Measurements from ENCODE around the gene H2BK1.

H2BK1 gene

DNA sequence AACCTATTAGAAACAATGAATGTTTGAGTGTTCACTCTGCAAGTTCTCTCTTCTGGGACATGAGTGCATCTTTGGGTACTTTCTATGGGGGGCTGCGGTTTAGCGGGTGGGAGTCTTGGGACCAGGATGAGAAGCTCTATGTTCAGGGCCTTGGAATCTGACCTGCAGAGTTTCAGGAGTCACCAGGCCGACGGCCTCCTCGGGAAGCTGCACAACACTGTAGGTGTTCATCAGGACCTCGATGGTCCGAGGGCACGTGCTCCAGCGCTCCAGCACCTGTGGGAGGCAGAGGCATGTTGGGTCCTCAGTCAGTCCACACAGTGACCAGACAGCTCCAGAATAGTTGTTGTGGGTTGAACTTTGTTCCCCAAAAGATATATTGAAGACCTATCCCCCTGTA is 33.9 kb downstream of the H2BK1 start:
- H3K27ac ChIP-seq = no peak overlapping the region
- TF ChIP-seq ZFX (IDR thresholded peaks at IDR 0.05; ENCODE audit: borderline replicate concordance) = no peak
- TF ChIP-seq, protein P1, sequence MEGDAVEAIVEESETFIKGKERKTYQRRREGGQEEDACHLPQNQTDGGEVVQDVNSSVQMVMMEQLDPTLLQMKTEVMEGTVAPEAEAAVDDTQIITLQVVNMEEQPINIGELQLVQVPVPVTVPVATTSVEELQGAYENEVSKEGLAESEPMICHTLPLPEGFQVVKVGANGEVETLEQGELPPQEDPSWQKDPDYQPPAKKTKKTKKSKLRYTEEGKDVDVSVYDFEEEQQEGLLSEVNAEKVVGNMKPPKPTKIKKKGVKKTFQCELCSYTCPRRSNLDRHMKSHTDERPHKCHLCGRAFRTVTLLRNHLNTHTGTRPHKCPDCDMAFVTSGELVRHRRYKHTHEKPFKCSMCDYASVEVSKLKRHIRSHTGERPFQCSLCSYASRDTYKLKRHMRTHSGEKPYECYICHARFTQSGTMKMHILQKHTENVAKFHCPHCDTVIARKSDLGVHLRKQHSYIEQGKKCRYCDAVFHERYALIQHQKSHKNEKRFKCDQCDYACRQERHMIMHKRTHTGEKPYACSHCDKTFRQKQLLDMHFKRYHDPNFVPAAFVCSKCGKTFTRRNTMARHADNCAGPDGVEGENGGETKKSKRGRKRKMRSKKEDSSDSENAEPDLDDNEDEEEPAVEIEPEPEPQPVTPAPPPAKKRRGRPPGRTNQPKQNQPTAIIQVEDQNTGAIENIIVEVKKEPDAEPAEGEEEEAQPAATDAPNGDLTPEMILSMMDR (IDR thresholded peaks at IDR 0.05) = no peak

DNA sequence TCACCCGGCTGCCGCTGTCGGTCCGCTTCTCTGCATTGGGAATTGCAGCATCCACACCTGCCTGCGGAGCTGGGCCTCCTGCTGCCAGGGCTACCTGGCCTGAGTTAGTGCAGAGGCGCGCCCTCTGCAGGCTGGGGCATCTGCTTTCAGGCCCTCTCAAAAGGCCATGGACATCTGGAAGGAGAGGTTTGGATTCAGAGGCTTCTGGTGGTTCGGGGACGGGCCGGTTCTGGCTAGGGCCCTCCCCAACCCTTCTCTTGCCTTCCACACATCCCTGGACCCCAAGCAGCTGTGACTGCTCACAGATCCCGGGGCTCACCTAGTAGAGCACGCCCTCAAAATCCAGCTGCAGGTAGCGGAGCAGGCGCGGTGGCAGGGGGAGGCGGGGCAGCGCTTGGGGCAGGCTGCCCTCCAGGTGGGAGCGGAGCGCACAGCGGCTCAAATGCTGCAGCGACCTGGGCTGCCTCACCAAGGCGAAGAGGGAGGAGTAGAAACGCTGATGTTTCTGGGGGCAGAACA is 34.4 kb downstream of the H2BK1 start:
- H3K27ac ChIP-seq = no peak overlapping the region
- no peak for TF ChIP-seq ZFX (IDR thresholded peaks at IDR 0.05; ENCODE audit: borderline replicate concordance)
- TF ChIP-seq, protein P1 (IDR thresholded peaks at IDR 0.05) = peak; percentile 69

DNA sequence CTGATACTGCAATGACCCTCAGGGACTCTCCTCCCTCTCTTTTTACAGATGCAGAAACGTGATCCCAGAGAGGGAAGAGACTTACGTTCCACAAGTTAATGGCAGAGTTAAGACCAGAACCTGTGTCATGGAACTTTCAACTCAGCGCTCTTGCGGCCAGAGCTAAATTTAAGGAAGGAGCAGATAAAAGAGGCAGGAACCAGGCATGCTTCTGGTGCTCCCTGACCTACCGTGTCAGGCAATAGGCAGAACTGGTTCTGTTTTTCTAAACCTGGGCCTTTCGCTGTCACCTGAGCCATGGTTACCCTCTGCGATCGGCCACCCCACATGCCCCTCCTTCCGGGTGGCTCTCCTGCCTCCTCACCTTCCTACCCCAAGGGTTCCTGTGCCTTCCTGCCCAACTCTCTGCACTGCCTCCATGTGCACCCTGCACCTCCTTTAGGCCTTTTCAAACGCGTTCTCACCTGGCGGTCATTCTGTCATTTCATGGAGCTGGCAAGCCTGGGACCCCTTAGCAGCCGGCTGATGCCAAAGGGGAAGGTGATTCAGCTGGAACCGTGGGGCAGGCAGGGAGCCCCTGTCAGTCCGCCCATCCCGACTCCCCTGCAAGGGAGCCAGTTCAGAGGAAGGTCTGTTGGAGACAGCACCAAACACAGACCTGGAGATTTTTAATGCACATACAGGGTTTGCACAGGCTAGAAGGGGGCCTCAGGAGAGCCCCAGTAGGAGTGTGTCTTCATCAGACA is 35.1 kb downstream of the H2BK1 start:
- TF ChIP-seq, protein P1 (IDR thresholded peaks at IDR 0.05) = no peak
- no peak for TF ChIP-seq ZFX (IDR thresholded peaks at IDR 0.05; ENCODE audit: borderline replicate concordance)

DNA sequence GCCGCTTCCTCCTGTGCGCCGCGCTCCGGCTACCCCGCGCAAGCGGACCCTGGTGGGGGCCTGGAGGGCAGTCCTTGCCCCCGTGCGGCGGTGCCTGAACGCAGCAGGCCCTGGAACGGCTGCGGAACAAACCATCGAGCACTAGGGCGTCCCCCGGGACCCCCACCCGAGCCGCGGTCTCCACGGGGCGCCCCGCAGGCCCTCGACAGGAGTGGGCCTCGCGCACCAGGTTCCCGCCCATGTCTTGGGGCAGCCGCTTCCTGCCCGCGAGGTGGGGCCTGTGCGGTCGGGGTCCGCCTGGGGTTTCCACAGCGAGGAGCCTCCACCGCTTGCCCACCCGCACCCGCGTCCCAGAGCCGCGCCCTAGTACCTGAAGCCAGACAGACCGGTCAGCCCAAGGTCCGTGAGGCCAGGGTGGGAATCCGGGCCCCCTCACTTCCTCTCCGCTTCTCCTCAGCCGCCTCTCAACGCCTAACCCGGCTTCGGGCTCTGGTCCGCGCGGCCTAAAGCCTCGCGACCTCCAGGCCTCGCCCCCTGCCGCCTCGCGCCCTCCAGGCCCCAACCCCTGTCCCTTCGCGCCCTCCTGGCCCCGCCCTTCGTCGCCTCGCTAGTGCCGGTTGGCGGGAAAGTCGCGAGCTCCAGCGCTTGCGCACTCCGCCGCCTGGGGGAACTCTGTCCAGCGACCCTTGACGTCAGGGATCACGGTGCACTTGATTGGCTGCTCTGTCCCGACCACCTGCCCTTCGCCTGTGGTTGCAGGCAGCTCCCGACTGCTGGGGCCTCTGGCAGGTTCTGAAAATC is 35.8 kb downstream of the H2BK1 start:
- no peak for TF ChIP-seq ZFX (IDR thresholded peaks at IDR 0.05; ENCODE audit: borderline replicate concordance)
- TF ChIP-seq, protein P1 (IDR thresholded peaks at IDR 0.05) = no peak

More for the DNA sequence above, 35.1 kb downstream of the H2BK1 start:
- no peak overlapping the region for H3K27ac ChIP-seq

DNA sequence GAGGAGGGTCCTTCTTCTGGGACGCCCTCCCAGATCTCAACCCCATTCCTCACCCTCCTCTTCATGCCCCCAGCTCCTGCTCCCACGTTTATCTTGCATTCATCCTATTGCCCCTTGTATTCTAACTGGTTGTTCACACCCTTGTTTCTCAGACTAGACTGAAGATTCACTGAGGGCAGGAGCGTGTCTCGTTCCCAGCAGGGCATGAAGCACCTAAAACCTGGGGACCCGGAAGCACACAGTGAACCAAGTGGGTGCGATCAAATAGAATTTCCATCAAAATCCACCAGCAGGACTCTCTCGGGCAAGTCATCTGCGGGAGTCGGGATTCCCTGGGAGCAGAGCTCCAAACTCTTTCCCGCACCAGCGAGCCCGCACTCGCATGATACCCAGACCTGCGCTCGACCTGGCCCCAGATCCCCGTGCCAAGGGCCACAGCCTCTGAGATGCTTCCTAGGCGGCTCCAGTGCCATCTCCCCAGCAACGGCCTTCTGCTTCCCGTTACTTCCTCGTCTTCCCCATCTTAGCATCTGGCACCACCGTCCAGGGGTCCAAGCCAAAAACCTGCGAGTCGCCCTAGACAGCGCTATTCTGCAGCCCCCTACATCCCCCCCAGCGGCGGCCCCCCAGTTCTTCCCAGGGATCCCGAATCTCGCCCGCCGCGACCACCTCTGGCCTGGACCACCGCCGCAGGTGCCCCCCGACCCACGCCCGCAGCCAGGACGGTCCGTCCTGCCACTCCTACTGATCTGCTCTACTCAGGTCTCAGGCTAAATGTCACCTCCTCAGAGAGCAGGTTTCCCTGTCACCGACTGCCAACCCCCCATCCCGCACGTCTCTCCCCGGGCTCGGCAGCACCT is 36.7 kb downstream of the H2BK1 start:
- H3K27ac ChIP-seq = no peak overlapping the region
- no peak for TF ChIP-seq ZFX (IDR thresholded peaks at IDR 0.05; ENCODE audit: borderline replicate concordance)
- TF ChIP-seq, protein P1 (IDR thresholded peaks at IDR 0.05) = no peak

More for the DNA sequence above, 35.8 kb downstream of the H2BK1 start:
- H3K27ac ChIP-seq = no peak overlapping the region

DNA sequence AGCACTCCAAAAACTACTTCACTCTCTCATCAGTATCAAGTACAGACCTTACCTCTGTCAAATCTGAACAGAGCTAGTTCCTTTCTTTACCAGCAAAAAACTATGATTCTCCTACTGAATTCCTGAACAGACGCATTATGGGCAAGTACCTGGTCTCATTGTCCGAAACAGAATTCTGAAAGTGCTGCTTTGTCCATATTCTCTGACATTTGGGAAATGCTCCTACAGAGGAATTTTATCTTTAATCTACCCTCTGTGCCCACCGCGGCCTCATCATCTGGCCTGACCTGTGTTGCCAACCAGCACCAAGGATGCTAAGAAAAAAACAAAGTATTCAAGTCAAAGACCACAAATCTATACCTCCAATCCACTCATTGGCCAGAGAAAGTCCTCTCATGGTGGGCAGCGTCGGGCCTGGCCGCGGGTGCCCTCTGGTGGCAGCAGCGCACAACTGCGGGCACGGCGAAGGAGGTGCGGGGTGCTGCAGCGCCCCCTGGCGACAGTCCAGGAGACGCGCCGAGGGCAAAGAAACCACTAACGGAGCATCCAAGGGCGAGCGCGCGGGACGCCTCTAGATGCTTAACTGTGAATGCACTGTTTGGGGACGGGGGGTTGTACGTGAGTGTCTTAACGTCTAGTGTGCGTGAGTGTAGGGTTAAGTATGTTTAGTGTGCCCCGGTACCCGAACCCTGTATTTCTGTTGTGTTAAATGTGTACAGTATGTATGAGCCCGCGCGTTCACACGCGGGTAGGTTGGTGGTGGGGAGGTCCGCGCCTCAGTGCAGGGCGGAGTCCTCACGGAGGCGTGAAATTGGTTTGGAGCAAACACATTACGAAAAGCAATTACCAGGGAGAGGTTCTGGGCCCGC is 37.8 kb downstream of the H2BK1 start:
- no peak overlapping the region for H3K27ac ChIP-seq
- TF ChIP-seq ZFX (IDR thresholded peaks at IDR 0.05; ENCODE audit: borderline replicate concordance) = no peak
- TF ChIP-seq, protein P1 (IDR thresholded peaks at IDR 0.05) = peak; percentile 100

Measured in 22Rv1 (cell line).